ENCODE results near the gene C4orf36. TPM values are rescaled to one million over a fixed set of nuclear protein-coding genes. Genes with fewer than 3 reads are reported as not detected.
"Not testable (repeated sequence)": the region's sequence is repeated elsewhere in the genome, so short reads cannot be mapped to it uniquely, and the experiment has no call there.

The C4orf36 gene
- total RNA-seq, 1 donor from 2014 or later: not detected

DNA sequence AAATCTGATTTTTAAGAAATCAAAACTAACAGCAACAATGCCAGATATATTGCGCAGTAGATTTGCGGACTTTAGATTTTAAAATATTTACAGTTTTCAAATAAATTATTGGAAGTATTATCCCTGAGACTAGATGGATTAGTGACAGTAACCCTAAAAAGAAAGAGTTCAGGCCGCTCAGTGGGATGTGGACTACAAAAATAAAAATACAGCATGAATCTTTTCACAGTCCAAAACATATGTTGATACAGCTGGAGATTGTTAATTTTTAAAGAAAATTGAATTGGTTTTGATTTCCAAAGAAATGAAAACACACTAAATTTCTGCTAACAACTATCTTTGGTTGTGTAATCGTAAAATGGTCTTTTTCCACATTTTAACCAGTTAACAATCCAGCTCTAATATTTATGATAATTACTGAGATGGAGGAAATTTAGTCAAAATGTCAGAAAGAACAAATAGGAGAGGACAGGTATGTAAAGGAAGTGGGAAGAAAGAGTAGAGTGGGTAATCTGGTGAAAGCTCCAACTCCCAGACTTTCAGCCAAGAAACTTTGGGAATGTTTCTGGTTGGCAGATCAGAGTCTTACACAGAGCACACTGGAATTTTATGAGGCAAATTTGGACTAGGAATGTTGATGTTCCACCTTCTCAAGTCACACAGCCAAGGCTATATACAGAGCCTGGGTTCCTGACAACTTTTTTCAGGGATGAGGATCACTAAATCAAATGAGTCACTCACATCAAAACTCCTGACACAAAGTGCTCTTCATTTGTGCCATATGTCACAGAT lies 15.1 kb downstream of the C4orf36 start:
- intact Hi-C loops (cut with DNase I): no loop called here
- no peak overlapping the region for H3K4me3 ChIP-seq
- H3K36me3 ChIP-seq: no peaks in the 10 kb centered on the region
- H3K4me1 ChIP-seq: peaks cover 12% of the 10 kb centered on the region
- DNase-seq (ENCODE audit: extremely low spot score in 2 of 2): no peak
- H3K27ac ChIP-seq: peak overlapping the region; percentile 50
- no peak for TF ChIP-seq POLR2A (IDR thresholded peaks at IDR 0.05)
- TF ChIP-seq POLR2AphosphoS5 (IDR thresholded peaks at IDR 0.05; ENCODE audit: insufficient read depth in 1 of 2, low read depth in 1 of 2): no peak
- TF ChIP-seq, protein P1, sequence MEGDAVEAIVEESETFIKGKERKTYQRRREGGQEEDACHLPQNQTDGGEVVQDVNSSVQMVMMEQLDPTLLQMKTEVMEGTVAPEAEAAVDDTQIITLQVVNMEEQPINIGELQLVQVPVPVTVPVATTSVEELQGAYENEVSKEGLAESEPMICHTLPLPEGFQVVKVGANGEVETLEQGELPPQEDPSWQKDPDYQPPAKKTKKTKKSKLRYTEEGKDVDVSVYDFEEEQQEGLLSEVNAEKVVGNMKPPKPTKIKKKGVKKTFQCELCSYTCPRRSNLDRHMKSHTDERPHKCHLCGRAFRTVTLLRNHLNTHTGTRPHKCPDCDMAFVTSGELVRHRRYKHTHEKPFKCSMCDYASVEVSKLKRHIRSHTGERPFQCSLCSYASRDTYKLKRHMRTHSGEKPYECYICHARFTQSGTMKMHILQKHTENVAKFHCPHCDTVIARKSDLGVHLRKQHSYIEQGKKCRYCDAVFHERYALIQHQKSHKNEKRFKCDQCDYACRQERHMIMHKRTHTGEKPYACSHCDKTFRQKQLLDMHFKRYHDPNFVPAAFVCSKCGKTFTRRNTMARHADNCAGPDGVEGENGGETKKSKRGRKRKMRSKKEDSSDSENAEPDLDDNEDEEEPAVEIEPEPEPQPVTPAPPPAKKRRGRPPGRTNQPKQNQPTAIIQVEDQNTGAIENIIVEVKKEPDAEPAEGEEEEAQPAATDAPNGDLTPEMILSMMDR (IDR thresholded peaks at IDR 0.05): no peak
- peaks cover 8% of the 10 kb centered on the region for H3K9me3 ChIP-seq
- H3K27me3 ChIP-seq: no peaks in the 10 kb centered on the region

DNA sequence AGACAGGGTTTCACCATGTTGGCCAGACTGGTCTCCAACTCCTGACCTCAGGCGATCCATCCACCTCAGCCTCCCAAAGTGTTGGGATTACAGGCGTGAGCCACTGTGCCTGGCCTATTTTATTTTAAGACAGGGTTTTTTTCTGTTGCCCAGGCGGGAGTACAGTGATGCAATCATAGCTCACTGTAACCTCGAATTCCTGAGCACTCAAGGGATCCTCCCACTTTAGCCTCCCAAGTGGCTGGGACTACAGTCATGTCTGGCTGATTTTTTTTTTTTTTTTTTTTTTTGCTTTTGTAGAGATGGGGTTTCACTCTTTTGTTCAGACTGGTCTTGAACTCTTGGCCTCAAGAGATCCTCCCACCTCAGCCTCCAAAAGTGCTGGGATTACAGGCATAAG lies 16.8 kb downstream of the C4orf36 start:
- H3K36me3 ChIP-seq; H3K9me3 ChIP-seq; H3K4me3 ChIP-seq; H3K27ac ChIP-seq; intact Hi-C loops (cut with DNase I); H3K27me3 ChIP-seq: not testable (repeated sequence)
- H3K4me1 ChIP-seq: peaks cover 12% of the 10 kb centered on the region
- DNase-seq (ENCODE audit: extremely low spot score in 2 of 2): peak in 1 of 2 donors; percentile 28

DNA sequence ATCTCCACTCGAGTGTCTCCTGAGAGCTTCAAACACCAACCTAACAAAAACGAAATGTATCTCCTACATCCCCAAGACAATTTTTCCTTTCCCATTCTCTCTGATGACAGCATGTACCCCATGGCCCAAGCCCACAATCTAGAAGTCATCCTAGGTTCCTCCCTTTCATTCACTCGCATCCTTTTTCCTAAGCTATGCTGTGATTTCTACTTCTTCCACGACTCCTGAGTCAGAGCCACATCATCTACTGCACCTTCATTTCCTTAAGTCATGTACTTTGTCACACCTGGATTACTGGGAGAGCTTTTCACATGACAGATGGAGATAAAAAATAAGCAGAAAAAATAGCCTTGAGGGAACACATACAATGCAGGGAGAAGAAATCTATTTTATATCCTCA lies 20.1 kb downstream of the C4orf36 start:
- intact Hi-C loops (cut with DNase I): no loop called here
- no peak overlapping the region for H3K4me3 ChIP-seq
- peaks cover 5% of the 10 kb centered on the region for H3K4me1 ChIP-seq
- no peaks in the 10 kb centered on the region for H3K36me3 ChIP-seq
- no peaks in the 10 kb centered on the region for H3K9me3 ChIP-seq
- no peak overlapping the region for H3K27ac ChIP-seq
- no peak for DNase-seq (ENCODE audit: extremely low spot score in 2 of 2)
- H3K27me3 ChIP-seq: no peaks in the 10 kb centered on the region
- no peak for TF ChIP-seq POLR2AphosphoS5 (IDR thresholded peaks at IDR 0.05; ENCODE audit: insufficient read depth in 1 of 2, low read depth in 1 of 2)
- TF ChIP-seq POLR2A (IDR thresholded peaks at IDR 0.05): no peak
- TF ChIP-seq, protein P1 (IDR thresholded peaks at IDR 0.05): no peak

DNA sequence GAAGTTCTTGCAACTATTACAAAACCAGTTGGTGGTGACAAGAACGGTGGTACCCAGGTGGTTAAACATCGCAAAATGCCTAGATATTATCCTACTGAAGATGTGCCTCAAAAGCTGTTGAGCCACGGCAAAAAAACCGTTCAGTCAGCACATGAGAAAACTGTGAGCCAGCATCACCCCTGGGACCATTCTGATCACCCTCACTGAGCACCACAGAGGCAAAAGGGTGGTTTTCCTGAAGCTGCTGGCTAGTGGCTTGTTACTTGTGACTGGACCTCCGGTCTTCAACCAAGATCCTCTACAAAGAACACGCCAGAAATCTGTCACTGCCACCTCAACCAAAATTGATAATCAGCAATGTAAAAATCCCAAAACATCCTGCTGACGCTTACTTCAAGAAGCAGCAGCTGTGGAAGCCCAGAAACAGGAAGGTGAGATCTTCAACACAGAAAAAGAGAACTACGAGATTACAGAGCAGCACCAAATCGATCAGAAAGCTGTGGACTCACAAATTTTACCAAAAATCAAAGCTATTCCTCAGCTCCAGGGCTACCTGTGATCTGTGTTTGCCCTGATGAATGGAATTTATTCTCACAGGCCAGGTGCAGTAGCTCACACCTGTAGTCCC lies 21.7 kb downstream of the C4orf36 start:
- no peak overlapping the region for H3K4me3 ChIP-seq
- H3K9me3 ChIP-seq: no peaks in the 10 kb centered on the region
- no peak for TF ChIP-seq POLR2A (IDR thresholded peaks at IDR 0.05)
- TF ChIP-seq POLR2AphosphoS5 (IDR thresholded peaks at IDR 0.05; ENCODE audit: insufficient read depth in 1 of 2, low read depth in 1 of 2): no peak
- TF ChIP-seq, protein P1 (IDR thresholded peaks at IDR 0.05): no peak
- H3K4me1 ChIP-seq: no peaks in the 10 kb centered on the region
- H3K27me3 ChIP-seq: no peaks in the 10 kb centered on the region
- no peaks in the 10 kb centered on the region for H3K36me3 ChIP-seq
- intact Hi-C loops (cut with DNase I): no loop called here
- DNase-seq (ENCODE audit: extremely low spot score in 2 of 2): no peak
- no peak overlapping the region for H3K27ac ChIP-seq

DNA sequence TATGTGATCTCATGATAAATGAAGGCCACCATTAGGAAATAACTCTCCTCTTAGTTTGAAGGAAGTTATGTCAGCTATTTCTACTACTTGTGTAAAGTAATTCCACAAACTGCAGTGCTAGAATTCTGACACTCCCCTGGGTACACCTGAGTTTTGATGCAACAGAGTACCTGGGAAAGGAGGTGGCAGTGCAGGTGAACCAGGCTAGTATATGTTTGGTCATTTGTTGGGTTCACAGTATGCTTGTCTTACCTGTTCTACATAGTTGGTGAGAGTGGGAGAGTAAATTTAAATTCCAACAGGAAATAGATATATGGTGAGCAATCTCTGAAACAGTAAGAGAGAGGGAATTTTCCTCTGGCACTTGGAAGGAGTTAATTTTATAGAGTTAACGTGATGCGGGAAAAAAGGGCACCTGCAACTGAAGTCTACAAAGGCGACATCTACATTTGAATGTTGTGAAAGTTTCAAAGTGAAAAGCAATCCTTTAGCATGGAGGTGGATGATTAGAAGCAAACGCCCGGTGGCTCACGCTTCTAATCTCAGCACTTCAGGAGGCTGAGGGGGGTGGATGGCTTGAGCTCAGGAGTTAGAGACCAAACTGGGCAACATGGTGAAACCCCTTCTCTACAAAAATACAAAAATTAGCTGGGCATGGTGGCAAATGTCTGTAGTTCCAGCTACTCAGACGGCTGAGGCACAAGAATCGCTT lies 34.7 kb downstream of the C4orf36 start:
- H3K4me1 ChIP-seq: peaks cover 22% of the 10 kb centered on the region
- no peak for DNase-seq (ENCODE audit: extremely low spot score in 2 of 2)
- no peak overlapping the region for H3K4me3 ChIP-seq
- H3K27ac ChIP-seq: no peak overlapping the region
- no peaks in the 10 kb centered on the region for H3K27me3 ChIP-seq
- H3K9me3 ChIP-seq: no peaks in the 10 kb centered on the region
- no peaks in the 10 kb centered on the region for H3K36me3 ChIP-seq
- intact Hi-C loops (cut with DNase I): no loop called here
- TF ChIP-seq, protein P1 (IDR thresholded peaks at IDR 0.05): no peak

All from vagina (tissue), 2 donors.